Forelimb muscle (tissue), 1 donor: ENCODE data around the gene TMEM151A. TPM values are rescaled to one million over a fixed set of nuclear protein-coding genes. Genes with fewer than 3 reads are reported as not detected.

Experiments used
- DNase-seq: peaks from one replicate; pipeline ENCODE4 v3.0.0-alpha.2; 2013; ENCODE audit warnings: low read depth
- polyA plus RNA-seq: library from polyadenylated mRNA; unstranded; fragments of 120-200 nt; gene quantifications from one replicate; pipeline ENCODE4 v1.2.1, GENCODE V29; 2013; ENCODE audit not compliant: insufficient read length

The TMEM151A gene
- polyA plus RNA-seq, 1 donor = not detected

DNA sequence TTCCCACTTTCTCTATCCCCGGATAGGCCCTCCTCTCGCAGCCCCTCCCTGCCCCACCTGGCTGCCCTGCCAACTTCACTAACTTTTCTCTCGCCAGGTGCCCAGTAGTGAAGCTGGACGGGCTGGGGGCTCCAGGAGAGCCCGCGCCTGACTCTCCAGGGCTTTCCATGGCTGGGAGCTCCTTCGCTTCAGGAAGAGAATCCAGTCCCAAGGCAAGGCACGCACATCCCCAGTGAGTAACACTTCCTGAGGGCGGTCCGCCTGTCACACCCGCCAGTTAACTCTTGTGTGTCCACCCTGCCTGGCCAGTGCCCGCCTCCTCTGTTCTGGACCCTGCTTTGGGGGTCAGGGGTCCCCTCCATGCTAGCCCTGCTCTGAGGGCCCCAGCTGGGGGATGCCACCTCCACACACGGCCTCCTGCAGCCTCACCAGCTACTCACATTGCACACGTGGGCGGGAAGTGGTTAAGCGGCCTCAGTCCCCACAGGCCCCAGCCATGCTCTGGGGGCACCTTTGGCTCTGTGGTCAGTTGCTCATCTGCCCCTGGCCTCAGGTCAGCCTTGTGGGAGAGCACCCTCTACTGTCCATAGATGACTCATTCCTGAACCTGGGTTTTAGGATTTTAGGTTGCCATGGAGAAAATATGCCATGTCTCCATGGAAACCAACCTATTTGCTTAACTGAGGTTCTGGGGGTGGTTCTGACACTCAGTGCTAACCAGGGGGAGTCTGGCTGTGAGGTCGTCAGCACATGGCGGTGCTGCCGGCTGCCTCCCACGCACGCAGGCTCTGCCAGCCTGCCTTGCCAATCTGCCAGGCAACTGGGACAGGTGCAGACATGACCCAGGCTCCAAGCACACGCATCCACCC, 44.8 kb downstream of the TMEM151A start, which contains the start of gene RIN1:
Gene RIN1 (minus strand): TSS at position 201 of the 869 bp plus-strand sequence. CDS start 32 bp downstream, at position 169.
- DNase-seq = no peak

DNA sequence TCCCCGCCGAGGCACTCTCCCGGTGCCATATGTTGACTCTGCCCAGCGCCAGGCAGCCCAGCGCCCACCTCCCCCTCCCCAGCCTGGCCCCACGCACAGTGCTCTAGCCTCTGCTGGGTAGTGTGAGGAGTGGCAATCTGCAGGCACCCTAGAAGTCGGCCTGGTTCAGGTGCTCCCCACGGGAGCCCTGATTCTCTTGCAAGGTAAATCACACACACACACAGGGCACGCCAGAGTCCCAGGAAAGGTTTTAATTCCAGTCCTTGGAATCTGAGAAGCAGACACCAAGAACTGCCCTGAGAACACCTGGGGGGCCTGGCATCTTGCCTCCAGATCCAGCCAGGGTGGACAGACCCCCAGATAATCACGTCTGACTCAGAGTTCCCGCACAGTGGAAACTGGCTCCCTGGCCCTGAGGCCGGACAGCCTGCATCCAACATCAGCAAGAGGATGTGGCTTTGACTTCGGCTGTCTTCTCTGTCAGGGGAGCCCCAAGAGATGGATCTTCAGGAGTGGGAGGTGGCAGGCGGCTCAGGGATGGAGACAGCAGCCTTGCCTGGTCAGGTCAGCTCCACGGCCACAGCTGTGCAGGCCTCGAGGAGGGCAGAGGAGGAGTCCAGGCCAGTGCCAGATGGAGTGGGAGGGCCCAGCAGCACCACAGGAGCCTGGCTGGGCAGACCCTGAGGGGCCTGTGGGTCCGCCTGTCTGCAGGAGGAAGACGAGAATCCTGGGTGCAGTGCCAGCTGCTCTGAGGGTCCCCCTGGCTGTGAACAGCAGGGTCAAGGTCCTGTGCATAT, 45.6 kb downstream of the TMEM151A start:
- DNase-seq = no peak

DNA sequence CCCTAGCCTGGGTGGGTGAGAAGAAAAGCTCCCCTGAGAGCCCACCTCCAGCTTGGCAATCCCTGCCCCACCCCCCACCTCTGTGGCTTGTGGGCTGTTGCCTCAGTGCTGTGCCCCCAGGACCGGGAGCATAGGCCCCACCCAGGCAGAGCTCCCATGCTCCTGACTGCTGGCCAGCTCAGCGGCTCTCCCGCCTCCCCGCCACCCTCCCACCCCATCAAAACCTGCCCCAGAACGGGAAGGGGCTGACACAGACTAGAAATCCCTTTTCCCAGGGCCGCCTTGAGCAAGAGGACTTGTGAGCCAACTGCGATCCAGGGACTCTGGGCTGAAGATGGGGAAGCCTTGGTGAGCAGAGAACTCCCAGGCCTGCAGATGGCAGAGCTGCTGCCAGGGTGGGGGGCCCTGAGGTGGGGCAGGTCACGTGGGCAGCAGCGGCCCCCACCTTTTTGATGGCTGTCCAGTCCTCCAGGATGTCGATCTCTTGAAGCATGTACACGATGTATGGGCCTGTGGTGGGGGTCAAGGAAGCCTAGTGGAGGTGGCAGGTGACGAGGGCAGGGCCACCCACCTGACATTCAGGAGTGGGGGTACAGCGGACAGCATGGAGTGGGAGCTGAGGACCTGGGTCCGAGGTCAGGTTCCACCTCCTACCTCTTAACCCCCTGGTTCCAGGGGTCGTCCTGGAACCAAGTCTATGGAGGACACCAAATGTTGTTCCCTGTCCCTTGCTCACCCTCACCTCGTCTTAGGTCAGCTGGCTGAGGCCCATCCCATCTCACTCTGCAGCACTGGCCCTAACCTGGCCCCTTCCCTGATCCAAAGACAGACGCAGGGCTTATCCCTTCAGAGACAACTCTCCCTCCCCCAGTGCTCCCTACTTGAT, 46.8 kb downstream of the TMEM151A start:
- no peak for DNase-seq

DNA sequence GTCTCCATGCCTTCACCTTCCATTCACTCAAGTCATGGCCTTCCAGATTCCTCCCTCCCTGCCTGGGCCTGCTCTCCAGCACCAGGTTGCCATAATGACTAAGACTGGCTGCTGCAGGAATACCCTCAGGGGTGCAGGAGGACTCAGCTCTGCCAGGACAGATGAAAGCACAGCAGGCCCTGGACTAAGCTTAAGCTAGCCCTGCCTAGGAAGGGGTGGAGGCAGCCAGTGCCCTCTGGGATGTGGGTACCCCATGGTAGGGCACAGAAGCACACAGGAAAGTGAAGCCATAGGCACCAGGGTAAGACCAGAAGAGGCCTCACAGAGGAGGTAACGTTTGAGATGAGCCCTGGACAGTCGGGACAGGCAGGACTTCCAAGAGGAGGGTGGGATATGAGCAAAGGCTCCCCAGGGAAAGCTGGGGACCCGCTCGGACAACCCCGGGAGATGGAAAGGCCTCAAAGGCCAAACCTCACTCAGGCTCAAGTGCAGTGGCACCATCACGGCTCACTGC, 47.5 kb downstream of the TMEM151A start:
- DNase-seq = no peak

DNA sequence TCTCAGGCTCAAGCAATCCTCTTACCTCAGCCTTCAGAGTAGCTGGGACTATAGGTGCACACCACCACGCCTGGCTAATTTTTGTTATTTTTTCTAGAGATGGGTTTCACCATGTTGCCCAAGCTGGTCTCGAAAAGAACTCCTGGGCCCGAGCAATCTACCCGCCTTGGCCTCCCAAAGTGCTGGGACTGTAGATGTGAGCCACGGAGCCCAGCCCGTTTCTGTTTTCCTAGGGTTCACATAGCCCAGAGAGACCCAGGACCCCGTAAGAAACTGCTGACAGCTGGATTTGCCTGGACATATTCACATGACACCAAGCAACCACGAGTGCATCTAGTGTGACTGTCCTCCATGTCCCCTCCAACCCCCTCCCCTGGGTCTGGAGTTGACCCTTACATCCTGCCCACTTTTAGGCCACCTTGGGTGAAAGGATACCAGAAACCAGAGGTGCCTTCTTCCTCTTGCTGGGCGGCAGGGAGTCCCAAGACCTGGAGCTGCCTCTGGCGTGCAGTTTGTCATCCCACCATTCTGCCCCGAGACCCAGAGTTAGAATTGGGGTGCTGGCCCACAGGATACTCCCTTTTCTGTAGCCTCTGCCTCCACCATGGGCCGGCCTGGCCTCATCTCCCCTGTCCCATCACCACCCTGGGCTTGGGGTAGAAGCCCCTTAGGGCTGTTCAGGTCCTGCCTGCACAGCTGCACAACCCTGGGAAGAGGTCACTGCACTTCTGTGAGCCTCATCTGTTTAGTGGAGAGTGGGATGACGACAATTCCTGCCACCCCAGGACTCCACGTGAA, 48.2 kb downstream of the TMEM151A start:
- DNase-seq = no peak

DNA sequence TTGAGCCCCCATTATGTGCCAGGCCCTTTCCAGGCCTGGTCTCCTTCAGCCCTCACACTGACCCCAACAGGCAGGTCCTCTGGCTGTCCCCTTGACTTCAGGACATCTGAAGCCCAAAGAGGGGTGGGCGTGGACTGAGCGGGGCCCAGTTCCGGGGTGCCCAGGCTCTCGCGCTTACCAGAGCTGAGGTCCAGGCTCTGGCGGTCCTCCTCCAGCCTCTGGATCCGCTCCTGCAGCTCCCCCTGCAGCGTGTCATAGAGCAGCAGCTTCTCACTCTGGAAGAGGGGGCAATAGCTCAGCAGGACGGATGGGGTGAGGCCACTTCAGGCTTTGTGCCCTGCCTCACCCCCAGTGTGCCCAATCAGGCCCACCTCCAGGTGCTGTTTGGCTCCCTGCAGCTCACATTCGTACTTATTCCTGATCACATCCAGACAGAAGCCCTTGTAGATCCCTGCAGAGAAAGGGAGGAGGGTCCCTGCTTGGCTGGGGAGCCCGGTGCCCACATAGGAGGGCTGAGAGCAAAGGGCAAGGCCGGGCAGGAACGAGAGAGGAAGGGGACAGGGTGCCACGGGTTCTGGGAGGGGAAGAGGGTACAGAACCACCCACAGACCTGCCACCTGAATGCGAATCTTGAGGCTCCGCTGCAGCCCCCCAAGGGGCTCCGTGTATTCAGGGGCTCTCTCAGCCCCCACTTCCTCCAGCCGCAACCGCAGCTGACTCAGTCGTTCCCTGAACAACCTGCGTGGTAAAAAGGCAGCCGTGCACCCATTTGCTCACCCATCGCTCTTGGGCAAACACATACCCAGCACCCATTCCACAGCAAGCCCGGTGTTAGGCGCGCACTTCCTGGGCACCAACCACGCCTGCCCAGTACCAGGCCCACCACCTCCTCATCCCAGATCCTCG, 49.2 kb downstream of the TMEM151A start:
- no peak for DNase-seq

DNA sequence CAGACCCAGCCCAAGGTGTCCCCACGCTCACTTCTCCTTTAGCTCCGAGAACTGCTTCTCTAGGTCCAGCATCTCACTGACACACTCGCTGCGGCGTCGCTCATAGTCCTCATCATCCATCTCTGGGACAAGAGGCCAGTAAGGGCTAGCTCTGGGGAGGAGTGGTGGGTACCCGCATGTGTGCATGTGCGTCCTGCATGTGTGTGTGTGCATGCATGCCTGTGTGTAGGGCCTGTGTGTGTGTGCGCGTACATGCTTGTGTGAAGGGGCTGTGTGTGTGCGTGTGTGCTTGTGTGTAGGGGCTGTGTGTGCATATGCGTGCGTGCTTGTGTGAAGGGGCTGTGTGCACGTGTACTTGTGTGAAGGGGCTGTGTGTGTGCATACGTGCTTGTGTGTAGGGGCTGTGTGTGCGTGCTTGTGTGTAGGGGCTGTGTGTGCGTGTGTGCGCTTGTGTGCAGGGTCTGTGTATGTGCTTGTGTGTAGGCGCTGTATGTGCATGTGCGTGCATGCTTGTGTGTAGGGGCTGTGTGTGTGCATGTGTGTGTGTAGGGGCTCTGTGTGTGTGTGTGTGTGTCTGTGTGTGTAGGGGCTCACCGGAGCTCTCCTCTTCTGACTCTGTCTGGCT, 49.9 kb downstream of the TMEM151A start:
- DNase-seq = no peak

DNA sequence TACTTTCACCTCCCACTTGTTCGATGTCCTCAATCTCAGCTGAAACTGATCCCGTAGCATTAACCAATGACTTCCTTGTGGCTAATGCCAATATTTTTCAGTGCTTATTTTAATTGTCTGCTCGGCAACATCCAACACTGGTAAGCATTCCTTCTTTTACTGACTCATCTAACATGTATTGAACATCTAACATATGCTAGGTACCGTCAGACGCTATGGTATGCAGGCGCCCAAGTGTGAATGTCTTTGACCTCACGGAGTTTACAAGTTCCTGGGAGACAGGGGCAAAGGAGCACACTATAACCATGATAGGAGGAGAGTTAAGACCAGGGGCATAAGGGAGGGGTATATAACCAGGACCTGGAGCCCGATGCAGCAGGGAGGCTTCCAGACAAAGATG, 51.5 kb downstream of the TMEM151A start:
- DNase-seq = no peak

DNA sequence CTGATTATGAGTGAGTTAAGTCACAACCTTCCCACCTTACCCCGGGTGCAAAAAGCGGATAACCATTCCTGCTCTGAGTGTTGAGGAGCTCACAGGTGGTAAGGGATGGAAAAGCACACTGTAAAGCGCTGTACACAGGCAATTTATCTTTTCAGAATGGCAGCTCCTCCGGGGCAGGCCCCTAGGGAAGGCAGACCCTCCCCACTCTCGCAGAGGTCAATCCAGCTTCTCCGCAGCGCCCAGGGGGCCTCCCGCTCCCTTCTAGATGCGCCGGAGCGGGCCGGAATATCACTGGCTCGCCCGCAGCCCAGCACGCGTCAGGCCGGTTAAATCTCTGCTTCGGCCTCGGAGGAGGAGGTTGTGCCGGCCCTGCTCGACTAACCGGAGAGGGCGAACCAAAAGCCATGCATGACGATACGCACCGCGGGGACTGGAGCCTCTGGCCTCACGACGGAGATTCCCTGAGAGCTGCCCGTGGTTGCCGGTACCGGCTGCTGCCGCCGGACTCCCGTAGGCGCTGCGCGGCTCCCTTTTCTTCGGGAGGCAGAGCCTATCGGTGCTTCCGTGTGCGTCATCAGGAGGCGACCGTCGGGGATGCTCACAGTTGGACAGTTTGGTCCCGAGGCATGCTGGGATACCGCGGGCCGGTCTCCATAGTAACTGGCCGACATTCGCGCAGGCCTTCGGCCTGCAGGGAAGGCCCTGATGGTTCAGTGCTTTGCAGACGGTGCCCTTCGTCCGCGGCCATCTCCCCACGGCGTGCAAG, 53.0 kb downstream of the TMEM151A start, which contains the start of gene BRMS1:
Gene BRMS1 (minus strand): TSS at position 555 of the 766 bp plus-strand sequence. CDS start 2,870 bp downstream, outside the sequence.
- DNase-seq = peak; percentile 95

DNA sequence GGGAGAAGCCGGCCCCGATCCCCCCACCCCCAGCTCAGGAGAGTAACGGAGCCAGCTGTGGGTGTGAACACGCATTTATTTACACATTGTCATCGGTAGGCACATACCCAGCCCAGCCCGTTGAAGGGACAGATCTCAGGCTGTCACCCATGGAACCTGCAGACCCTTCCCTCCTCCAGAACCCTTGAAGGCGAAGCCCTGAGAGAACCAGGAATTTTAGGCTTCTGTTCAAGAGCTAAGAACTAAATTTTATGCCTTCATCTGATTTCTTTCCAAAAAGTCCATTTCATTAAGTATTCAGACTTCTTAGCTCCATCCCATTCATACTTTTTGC, 53.6 kb downstream of the TMEM151A start:
- no peak for DNase-seq

Other genes starting within 250 kb of the TMEM151A start
- 0.78 TPM for gene GAL3ST3, start 242.7 kb upstream of the TMEM151A start, polyA plus RNA-seq
- 121 TPM for gene SF3B2, start 239.5 kb upstream of the TMEM151A start, polyA plus RNA-seq
- 28.3 TPM for gene PACS1, start 221.6 kb upstream of the TMEM151A start, polyA plus RNA-seq
- gene KLC2, start 34.2 kb upstream of the TMEM151A start, polyA plus RNA-seq = 19.0 TPM
- 89.7 TPM for gene RAB1B, start 23.3 kb upstream of the TMEM151A start, polyA plus RNA-seq
- gene CNIH2, start 13.7 kb upstream of the TMEM151A start, polyA plus RNA-seq = 2.3 TPM
- 48.9 TPM for gene YIF1A, start 2.8 kb upstream of the TMEM151A start, polyA plus RNA-seq
- gene CD248, start 25.1 kb downstream of the TMEM151A start, polyA plus RNA-seq = 76.4 TPM
- gene RIN1, start 44.5 kb downstream of the TMEM151A start, polyA plus RNA-seq = 12.1 TPM
- gene BRMS1, start 53.2 kb downstream of the TMEM151A start, polyA plus RNA-seq = 21.8 TPM
- gene B4GAT1, start 55.7 kb downstream of the TMEM151A start, polyA plus RNA-seq = 20.3 TPM
- 32.1 TPM for gene SLC29A2, start 79.9 kb downstream of the TMEM151A start, polyA plus RNA-seq
- gene NPAS4, start 129.1 kb downstream of the TMEM151A start, polyA plus RNA-seq = 0.28 TPM
- gene MRPL11, start 147.0 kb downstream of the TMEM151A start, polyA plus RNA-seq = 50.0 TPM
- 6.9 TPM for gene PELI3, start 175.0 kb downstream of the TMEM151A start, polyA plus RNA-seq
- 24.0 TPM for gene DPP3, start 188.5 kb downstream of the TMEM151A start, polyA plus RNA-seq
- gene BBS1, start 218.7 kb downstream of the TMEM151A start, polyA plus RNA-seq = 17.8 TPM